Fibroblast of lung (primary cell): ENCODE measurements around the gene ANKS3.

Source experiments
- CTCF ChIP-seq, 2 donors: IDR thresholded peaks in 1 of 2; conservative IDR thresholded peaks in 1 of 2; 1 replicate in 1 of 2; 2 replicates in 1 of 2; pipeline ENCODE4 v1.5.1; 2011 to 2012; ENCODE audit warnings: low read length in 2 of 2, control low read depth in 1 of 2, inconsistent platforms in 1 of 2, low read depth in 1 of 2, mild to moderate bottlenecking in 1 of 2
- EZH2 ChIP-seq: IDR thresholded peaks from 2 replicates; pipeline ENCODE4 v1.5.1; 2012; ENCODE audit warnings: low read length, control low read depth, mild to moderate bottlenecking; ENCODE audit errors: missing control alignments

- no peak for TF ChIP-seq CTCF (conservative IDR thresholded peaks at IDR 0.05 in 1 of 2, IDR thresholded peaks at IDR 0.05 in 1 of 2; ENCODE audit: low read depth in 1 of 2, low read length in 2 of 2)
- no peak for TF ChIP-seq EZH2
Observed at GRCh38 chr16:4664538-4665418, 69.3 kb downstream of the ANKS3 start.
